ENCODE measurements around the gene SFMBT2.

DNA sequence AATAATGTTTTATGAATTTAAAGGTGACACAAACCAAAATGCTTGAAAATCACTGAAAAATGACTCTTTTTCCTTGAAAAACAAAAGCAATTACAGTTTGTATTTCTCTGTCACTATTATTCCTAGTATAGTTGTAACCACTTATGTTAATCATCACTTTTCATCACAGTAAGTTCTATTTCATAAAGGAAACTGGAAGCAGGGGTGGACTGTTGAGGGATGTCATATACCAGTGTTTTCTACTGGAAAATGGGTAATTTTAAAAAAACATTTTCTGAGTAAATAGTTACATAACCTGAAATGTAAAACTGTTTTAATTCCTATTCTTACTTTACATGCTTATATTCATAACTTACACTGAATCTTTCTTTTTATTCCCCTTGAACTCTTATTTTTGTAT is 32.2 kb upstream of the SFMBT2 start:
- TF ChIP-seq POLR2A (IDR thresholded peaks at IDR 0.05) = no peak
- TF ChIP-seq, protein P1, sequence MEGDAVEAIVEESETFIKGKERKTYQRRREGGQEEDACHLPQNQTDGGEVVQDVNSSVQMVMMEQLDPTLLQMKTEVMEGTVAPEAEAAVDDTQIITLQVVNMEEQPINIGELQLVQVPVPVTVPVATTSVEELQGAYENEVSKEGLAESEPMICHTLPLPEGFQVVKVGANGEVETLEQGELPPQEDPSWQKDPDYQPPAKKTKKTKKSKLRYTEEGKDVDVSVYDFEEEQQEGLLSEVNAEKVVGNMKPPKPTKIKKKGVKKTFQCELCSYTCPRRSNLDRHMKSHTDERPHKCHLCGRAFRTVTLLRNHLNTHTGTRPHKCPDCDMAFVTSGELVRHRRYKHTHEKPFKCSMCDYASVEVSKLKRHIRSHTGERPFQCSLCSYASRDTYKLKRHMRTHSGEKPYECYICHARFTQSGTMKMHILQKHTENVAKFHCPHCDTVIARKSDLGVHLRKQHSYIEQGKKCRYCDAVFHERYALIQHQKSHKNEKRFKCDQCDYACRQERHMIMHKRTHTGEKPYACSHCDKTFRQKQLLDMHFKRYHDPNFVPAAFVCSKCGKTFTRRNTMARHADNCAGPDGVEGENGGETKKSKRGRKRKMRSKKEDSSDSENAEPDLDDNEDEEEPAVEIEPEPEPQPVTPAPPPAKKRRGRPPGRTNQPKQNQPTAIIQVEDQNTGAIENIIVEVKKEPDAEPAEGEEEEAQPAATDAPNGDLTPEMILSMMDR (IDR thresholded peaks at IDR 0.05) = no peak

Measured in body of pancreas (tissue), 4 donors.